ENCODE measurements around the gene LONP2.

DNA sequence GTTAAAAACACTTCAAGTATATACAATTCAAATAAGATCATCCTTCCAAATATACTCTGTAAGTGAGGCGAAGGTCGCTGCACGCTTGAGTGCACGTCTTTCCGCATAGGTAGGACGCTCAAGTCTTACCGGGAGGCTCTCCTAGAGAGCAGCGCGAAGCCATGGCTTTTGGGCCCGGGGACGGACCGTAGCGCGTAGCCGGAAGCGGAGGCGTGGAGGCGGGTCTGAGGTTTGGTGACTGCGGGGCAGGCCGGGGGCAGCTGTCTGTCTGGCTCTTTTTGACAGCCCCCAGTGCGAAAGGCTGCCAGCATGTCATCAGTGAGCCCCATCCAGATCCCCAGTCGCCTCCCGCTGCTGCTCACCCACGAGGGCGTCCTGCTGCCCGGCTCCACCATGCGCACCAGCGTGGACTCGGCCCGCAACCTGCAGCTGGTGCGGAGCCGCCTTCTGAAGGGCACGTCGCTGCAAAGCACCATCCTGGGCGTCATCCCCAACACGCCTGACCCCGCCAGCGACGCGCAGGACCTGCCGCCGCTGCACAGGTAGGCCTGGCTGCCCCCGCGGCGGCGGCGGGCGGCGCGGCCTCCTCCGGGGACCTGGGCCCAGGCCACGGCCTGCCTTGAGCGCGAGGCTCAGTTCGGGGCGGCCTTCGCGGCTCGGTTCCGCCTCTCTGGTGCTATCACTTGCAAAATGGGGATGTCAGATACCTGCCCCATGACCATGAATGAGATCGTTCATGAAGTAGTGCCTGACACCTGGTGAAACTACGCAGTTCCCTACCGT, at the start of gene LONP2:
- TF ChIP-seq, protein P1, sequence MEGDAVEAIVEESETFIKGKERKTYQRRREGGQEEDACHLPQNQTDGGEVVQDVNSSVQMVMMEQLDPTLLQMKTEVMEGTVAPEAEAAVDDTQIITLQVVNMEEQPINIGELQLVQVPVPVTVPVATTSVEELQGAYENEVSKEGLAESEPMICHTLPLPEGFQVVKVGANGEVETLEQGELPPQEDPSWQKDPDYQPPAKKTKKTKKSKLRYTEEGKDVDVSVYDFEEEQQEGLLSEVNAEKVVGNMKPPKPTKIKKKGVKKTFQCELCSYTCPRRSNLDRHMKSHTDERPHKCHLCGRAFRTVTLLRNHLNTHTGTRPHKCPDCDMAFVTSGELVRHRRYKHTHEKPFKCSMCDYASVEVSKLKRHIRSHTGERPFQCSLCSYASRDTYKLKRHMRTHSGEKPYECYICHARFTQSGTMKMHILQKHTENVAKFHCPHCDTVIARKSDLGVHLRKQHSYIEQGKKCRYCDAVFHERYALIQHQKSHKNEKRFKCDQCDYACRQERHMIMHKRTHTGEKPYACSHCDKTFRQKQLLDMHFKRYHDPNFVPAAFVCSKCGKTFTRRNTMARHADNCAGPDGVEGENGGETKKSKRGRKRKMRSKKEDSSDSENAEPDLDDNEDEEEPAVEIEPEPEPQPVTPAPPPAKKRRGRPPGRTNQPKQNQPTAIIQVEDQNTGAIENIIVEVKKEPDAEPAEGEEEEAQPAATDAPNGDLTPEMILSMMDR (IDR thresholded peaks at IDR 0.05) = no peak
- no peak for TF ChIP-seq POLR2A (IDR thresholded peaks at IDR 0.05)
